ENCODE measurements around the gene RET. TPM values are rescaled to one million over a fixed set of nuclear protein-coding genes. Genes with fewer than 3 reads are reported as not detected.
"Not testable (repeated sequence)": the region's sequence is repeated elsewhere in the genome, so short reads cannot be mapped to it uniquely, and the experiment has no call there.

The RET gene
- total RNA-seq, 1 experiment from 2014 or later: 0.06 TPM

GRCh38 chr10:43077421-43078171, 727 bp downstream of the RET start:
- DNase-seq (ENCODE audit: low read depth): no peak

DNA sequence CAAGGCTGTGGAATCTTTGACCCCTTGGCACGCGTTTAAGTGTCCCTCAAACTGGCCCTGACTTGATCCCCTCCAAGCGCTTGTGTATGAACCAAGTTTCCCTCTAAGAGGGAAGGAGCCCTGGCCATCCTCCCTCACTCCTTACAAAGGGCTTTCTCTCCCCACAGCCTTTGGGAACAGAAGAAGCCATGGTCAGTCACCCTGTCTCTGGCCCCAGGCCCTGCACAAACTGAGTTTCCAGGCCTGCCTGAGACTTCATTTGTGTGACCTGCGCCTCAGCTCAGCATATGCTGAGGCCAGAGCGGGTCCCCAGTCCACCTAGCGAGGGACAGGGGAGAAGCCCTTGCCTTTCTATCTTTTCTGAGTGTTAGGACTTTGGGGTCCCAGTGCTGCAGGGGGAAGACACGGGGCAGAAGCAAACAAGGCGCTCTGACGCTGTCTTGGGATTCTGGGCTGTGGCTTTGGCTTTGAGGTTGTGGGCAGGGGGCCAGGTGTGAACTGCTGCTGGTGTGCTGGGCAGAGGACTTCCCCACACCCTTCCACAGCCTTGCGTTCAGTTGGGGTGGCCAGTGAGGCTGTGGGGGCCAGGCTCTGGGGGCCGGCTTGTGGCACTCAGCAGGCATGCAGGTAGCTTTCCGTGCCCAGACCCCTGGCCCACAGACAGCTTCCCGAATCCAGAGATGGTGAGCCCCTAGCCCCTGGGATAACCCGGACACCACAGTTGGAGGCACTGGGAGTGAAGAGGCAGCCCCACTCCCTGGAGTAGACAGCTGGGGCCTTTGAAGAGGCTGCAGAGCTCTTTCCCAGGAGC, 1.5 kb downstream of the RET start:
- no peak for DNase-seq (ENCODE audit: low read depth)

- no peak for DNase-seq (ENCODE audit: low read depth)
Observed at GRCh38 chr10:43078986-43079273, 2.1 kb downstream of the RET start.

DNA sequence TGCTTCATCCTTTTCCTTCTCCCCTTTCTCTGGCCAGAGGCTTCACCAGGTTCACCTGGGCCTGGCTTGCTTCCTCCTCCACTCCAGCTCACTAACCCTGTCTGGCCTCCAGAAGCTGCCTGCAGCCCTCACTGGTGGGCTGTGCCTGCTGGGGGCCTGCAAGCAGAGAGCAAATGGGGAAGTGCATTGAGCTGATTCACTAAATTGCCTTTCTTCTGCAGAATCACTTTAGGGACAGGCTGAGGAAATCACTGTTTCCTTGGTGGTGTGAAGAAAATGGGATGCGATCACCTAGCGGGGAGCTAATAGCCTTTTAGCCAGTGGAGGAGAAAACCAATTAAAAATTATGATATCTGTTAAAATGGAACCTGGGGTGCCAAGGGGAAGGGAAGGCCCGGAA, 3.0 kb downstream of the RET start:
- DNase-seq (ENCODE audit: low read depth): no peak

DNA sequence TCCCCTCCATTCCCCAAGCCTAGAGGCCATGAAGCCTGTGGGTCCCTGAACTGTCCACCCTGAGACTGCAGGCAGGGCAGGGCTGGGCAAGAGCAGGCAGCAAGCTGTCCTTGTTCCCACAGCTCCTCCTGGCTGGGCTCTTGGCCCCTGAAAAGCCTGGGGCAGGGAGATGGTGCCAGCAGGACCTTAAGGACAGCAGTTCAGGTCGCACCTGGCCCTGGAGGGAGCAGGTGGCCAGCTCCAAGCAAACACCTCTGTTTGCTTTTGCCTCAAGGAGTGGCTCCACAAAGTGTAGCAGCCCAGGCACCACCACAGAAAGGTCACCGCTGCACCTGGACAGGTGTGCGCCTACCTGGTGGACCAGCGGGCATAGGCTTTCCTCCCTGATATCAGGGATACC, 5.2 kb downstream of the RET start:
- DNase-seq (ENCODE audit: low read depth): no peak

DNA sequence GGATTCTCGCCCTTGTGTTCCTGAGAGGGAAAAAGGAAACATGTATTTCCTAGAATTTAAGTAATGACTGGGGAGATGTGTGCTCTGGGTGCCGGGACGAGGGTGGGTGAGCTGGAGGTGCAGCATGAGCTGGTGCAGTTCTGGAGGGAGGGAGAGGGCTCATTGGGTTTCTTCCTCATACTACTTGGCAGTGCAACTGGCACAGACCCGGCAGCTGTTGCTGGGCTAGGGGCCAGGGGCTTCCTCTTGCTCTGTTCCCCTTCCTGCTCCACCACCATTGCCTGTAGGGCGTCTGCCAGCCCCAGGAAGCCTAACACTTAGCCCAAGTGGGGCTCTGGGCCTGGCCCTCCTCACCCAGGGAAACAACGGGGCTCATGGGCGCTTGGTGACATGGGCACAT, 5.9 kb downstream of the RET start:
- no peak for DNase-seq (ENCODE audit: low read depth)

- DNase-seq (ENCODE audit: low read depth): no peak
Observed at GRCh38 chr10:43083764-43084163, 6.9 kb downstream of the RET start.

GRCh38 chr10:43084812-43085211, 7.9 kb downstream of the RET start:
- DNase-seq (ENCODE audit: low read depth): no peak

- DNase-seq (ENCODE audit: low read depth): no peak
Observed at GRCh38 chr10:43086321-43086942, 9.6 kb downstream of the RET start.

DNA sequence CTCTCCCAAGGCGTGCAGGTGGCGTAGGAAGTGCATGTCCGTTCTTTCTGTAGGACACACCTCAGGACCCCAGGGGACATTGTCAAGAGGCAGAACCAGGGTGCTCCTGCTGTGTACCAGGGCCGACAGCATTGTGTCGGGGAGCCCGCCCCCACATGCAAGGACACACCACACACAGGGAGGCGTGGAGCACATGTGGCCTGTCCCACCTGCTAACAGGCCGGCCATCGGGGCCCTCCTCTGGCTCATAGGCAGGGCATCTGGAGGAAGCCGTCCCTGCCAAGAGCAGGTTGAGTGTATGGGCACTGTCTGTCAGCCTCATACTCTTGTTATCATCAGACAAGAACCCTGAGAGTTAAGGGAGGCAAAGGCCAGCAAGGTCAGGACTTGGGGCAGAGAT, 12.7 kb downstream of the RET start:
- DNase-seq (ENCODE audit: low read depth): no peak

DNA sequence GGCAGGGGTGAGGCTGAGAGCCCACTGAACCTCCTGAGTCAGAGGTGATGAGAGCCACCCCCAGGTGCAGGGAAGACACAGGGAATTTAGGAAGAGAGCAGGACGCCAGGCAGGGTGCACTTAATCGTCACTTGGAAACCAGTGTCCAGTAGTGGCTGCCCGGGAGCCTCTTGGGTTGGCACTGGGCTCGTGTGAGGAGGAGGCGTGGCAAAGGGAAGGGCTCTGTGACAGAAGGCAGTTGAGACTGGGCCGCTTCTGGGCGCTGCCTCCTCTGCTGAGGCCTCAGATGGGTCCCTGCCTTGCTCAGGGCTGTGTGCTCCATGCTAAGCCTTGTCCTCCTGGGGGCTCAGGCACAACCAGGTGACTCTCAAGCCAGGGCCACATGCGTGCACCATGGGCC, 13.3 kb downstream of the RET start:
- DNase-seq (ENCODE audit: low read depth): no peak

DNA sequence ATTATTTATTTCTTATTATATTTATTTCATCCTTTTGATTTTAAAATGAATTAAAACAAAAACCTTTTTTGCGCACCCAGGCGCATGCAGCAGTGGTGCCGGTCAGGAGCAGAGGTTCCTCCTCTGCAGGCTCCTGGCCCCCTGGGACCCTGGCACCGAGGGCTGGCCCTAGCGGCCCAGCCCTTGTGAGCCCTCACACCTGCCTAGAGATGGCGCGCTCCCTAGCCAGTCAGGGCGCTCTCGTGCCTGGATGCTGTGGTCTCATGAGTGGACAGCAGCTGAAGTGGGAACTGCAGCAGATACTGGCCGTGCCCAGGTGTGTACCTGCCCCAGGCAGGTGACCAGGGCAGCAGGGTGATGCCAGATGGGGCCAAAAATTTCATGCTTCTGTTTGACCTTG, 13.8 kb downstream of the RET start:
- no peak for DNase-seq (ENCODE audit: low read depth)

DNA sequence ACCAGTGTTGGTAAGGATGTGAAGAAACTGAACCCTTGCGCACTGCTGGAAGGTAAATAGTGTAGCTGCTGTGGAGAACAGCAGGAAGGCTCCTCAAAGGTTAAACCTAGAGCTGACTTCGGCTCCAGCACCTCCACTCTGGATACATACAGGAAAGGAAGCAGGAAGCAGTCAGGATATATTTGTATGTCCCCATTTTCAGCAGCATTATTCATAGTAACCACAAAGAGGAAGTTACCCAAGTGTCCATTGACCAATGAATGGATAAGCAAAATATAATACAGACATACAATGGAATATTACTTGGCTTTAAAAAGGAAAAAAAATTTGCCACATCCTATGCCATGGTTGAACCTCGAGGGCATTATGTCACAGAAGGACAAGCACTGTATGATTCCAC, 15.0 kb downstream of the RET start:
- peak; percentile 13 for DNase-seq (ENCODE audit: low read depth)

- DNase-seq (ENCODE audit: low read depth): no peak
Observed at GRCh38 chr10:43093423-43094076, 16.7 kb downstream of the RET start.

DNA sequence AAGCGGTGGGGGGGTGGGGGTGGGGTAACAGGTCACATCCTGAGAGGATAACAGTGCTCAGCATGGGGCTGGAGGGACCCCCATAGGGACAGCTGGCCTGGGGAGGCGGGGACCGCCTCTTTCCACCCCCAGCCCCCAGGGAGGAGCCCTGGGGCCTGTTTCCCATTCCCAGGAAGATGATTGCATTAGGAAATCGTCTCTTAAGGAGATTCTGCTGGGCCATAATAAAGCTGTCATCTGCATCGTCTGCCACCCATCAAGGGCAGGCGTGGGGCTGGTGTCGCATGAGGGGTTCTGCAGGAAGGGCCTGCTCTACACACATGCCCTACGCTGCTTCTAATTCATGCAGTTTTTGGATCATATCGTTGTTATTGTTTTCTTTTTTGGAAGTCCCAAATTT, 17.2 kb downstream of the RET start:
- DNase-seq (ENCODE audit: low read depth): no peak

GRCh38 chr10:43099339-43099738, 22.5 kb downstream of the RET start:
- DNase-seq (ENCODE audit: low read depth): not testable (repeated sequence)

- DNase-seq (ENCODE audit: low read depth): no peak
Observed at GRCh38 chr10:43099928-43100327, 23.1 kb downstream of the RET start.

GRCh38 chr10:43100366-43100765, 23.5 kb downstream of the RET start:
- DNase-seq (ENCODE audit: low read depth): no peak

GRCh38 chr10:43102063-43102828, 25.4 kb downstream of the RET start:
- DNase-seq (ENCODE audit: low read depth): no peak

- DNase-seq (ENCODE audit: low read depth): peak; percentile 66
Observed at GRCh38 chr10:43105102-43105955, 28.5 kb downstream of the RET start.

DNA sequence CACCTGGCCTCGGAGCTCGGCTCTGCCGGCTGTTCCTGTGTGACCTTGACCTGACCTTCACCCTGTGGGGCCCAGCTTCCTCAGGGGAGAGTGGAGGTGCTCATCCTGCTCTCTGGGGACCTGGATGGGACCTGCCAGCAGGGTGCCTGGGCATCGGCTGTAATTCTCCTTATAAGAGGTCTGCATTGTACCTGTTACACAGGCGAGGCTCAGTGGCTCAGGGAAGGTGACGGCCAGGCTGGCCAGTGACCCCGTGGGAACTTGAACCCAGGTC, 29.0 kb downstream of the RET start:
- no peak for DNase-seq (ENCODE audit: low read depth)
